Measurements from ENCODE around the gene C2orf72.

DNA sequence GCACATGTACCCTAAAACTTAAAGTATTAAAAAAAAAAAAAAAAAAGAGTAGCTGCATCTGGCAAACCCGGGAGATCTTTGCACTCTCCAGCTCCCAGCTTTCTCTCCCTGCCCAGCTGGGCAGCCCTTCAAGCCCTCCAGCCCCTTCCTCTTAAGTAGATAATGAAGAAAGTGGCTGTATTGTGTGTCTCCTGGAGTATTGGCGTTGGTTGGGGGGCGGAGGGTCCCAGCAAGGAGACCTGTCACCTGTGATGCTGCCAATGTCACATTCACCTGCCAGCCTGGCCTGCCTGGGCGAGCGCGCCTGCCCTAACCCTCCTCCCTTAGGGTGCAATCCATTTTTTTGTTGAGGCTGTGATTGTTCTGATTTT lies 2.0 kb downstream of the C2orf72 start:
- TF ChIP-seq POLR2A (IDR thresholded peaks at IDR 0.05), result no peak
- TF ChIP-seq, protein P1, sequence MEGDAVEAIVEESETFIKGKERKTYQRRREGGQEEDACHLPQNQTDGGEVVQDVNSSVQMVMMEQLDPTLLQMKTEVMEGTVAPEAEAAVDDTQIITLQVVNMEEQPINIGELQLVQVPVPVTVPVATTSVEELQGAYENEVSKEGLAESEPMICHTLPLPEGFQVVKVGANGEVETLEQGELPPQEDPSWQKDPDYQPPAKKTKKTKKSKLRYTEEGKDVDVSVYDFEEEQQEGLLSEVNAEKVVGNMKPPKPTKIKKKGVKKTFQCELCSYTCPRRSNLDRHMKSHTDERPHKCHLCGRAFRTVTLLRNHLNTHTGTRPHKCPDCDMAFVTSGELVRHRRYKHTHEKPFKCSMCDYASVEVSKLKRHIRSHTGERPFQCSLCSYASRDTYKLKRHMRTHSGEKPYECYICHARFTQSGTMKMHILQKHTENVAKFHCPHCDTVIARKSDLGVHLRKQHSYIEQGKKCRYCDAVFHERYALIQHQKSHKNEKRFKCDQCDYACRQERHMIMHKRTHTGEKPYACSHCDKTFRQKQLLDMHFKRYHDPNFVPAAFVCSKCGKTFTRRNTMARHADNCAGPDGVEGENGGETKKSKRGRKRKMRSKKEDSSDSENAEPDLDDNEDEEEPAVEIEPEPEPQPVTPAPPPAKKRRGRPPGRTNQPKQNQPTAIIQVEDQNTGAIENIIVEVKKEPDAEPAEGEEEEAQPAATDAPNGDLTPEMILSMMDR (IDR thresholded peaks at IDR 0.05), result no peak

Measured in uterus (tissue), 2 donors.